ENCODE measurements around the gene RIMS3. TPM values are rescaled to one million over a fixed set of nuclear protein-coding genes. Genes with fewer than 3 reads are reported as not detected.

RIMS3 gene
- total RNA-seq, 1 experiment from 2014 or later = 9.0 TPM

GRCh38 chr1:40659649-40659947 lies 5.9 kb downstream of the RIMS3 start (continued):
- TF ChIP-seq, protein P1, sequence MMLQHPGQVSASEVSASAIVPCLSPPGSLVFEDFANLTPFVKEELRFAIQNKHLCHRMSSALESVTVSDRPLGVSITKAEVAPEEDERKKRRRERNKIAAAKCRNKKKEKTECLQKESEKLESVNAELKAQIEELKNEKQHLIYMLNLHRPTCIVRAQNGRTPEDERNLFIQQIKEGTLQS (IDR thresholded peaks at IDR 0.05) = no peak
- no peak for TF ChIP-seq POLR2A (IDR thresholded peaks at IDR 0.05; ENCODE audit: borderline replicate concordance, extremely low read depth, insufficient read depth, insufficient read length)
- TF ChIP-seq SIN3A (IDR thresholded peaks at IDR 0.05; ENCODE audit: low read depth) = no peak
- TF ChIP-seq EGR1 (IDR thresholded peaks at IDR 0.05; ENCODE audit: low read depth) = no peak
- TF ChIP-seq YY1 (IDR thresholded peaks at IDR 0.05; ENCODE audit: extremely low read depth, insufficient replicate concordance, low read depth, low read length) = no peak
- TF ChIP-seq EZH2phosphoT487 (IDR thresholded peaks at IDR 0.05; ENCODE audit: borderline replicate concordance) = no peak
- TF ChIP-seq ZNF274 (IDR thresholded peaks at IDR 0.05; ENCODE audit: low read depth, low read length) = no peak
- TF ChIP-seq FOSL1 (IDR thresholded peaks at IDR 0.05; ENCODE audit: low read depth) = no peak
- no peak for TF ChIP-seq CEBPB (IDR thresholded peaks at IDR 0.05; ENCODE audit: low read depth)
- no peak for TF ChIP-seq ZFX (IDR thresholded peaks at IDR 0.05)
- TF ChIP-seq RAD21 (IDR thresholded peaks at IDR 0.05; ENCODE audit: low read depth) = no peak
- no peak for TF ChIP-seq SP1 (IDR thresholded peaks at IDR 0.05; ENCODE audit: low read depth)

GRCh38 chr1:40658751-40659648 lies 6.5 kb downstream of the RIMS3 start:
- POLR2A ChIA-PET = no interaction called here
- intact Hi-C loops (cut with micrococcal nuclease) = no loop called here

More at GRCh38 chr1:40658751-40659648, 6.5 kb downstream of the RIMS3 start:
- Histone ChIP-seq H3K27ac (ENCODE audit: low read depth, low read length) (no peak overlapping the region), H3K79me2 (ENCODE audit: insufficient read depth, low read length) (no peaks in the 10 kb centered on the region), H2AFZ (ENCODE audit: low read depth, low read length, poor library complexity, severe bottlenecking) (no peak overlapping the region), H3K36me3 (ENCODE audit: control insufficient read depth in 1 of 2, insufficient read depth in 2 of 2, low read length in 2 of 2) (no peaks in the 10 kb centered on the region), H3K27me3 (ENCODE audit: insufficient read depth, low read length) (no peaks in the 10 kb centered on the region), H3K9me3 (ENCODE audit: control insufficient read depth in 1 of 2, insufficient read depth in 1 of 2, low read depth in 1 of 2, low read length in 2 of 2) (no peaks in the 10 kb centered on the region), H3K9ac (ENCODE audit: low read length) (no peak overlapping the region), H4K20me1 (ENCODE audit: insufficient read depth) (no peaks in the 10 kb centered on the region), H3K9me2 (ENCODE audit: insufficient read depth) (no peaks in the 10 kb centered on the region), H3K4me3 (replicated peaks in 1 of 2; ENCODE audit: low read depth in 1 of 2, low read length in 2 of 2) (no peak overlapping the region), H3K4me1 (ENCODE audit: control insufficient read depth in 1 of 2, insufficient read depth in 2 of 2, low read length in 2 of 2) (peaks cover 3 to 21% of the 10 kb centered on the region in 2 experiments), H3K4me2 (ENCODE audit: low read length) (no peak overlapping the region)
- TF ChIP-seq CTCF (IDR thresholded peaks at IDR 0.05 in 2 of 3, conservative IDR thresholded peaks at IDR 0.05 in 1 of 3; ENCODE audit: borderline replicate concordance in 1 of 3, insufficient read depth in 1 of 3, low read depth in 2 of 3, low read length in 2 of 3) = no peak
- TF ChIP-seq FOSL1 (IDR thresholded peaks at IDR 0.05; ENCODE audit: low read depth) = no peak
- TF ChIP-seq SP1 (IDR thresholded peaks at IDR 0.05; ENCODE audit: low read depth) = no peak
- no peak for TF ChIP-seq ZNF274 (IDR thresholded peaks at IDR 0.05; ENCODE audit: low read depth, low read length)
- no peak for TF ChIP-seq POLR2AphosphoS5 (IDR thresholded peaks at IDR 0.05; ENCODE audit: low read depth, low read length)
- TF ChIP-seq SRF (IDR thresholded peaks at IDR 0.05; ENCODE audit: low read depth) = no peak
- ATAC-seq = no peak
- no peak for DNase-seq (ENCODE audit: low read depth, low spot score)
- CTCF ChIA-PET = no interaction called here
- no TSS peak for BruUV-seq (replicated peaks)
- RAD21 ChIA-PET (ENCODE audit: low non-redundant PET in 1 of 2, low total read pairs in 2 of 2, uncharacterized antibody in 2 of 2, unreplicated experiment in 2 of 2) = interaction anchor here in 1 of 2 experiments (0.6 kb wide), 1 partner anchor 9 kb away, joined by 3 read pairs; no protein-coding TSS in a partner anchor

All from HCT116 (cell line).